Measurements from ENCODE around the gene MFSD6.

- TF ChIP-seq CTCF (IDR thresholded peaks at IDR 0.05) (no peak), POLR2A (IDR thresholded peaks at IDR 0.05) (no peak)
Measured at GRCh38 chr2:190451561-190452176, 43.5 kb downstream of the MFSD6 start.

Data from Peyer's patch (tissue), 4 donors.